OCI-LY1 (cell line): Measurements from ENCODE around the gene RPA1.

Experiments
- H2AFZ ChIP-seq: fragments of 200-600 bp; sonication (generic), shearing (Covaris generic); 2 replicates; pipeline ENCODE4 v1.6.0; 2014; ENCODE audit warnings: antibody characterized with exemption, mild to moderate bottlenecking, low read length
- H3F3A ChIP-seq: fragments of 200-600 bp; sonication (generic), shearing (Covaris generic); 2 replicates; pipeline ENCODE4 v1.6.0; 2014; ENCODE audit warnings: mild to moderate bottlenecking, antibody characterized with exemption, low read length, moderate library complexity; ENCODE audit not compliant: insufficient read depth
- H3K27ac ChIP-seq: fragments of 200-600 bp; sonication (generic); 2 replicates; pipeline ENCODE4 v1.5.1; 2014; ENCODE audit warnings: low read length, mixed run types, mild to moderate bottlenecking, low read depth; ENCODE audit not compliant: poor library complexity, severe bottlenecking
- H3K27me3 ChIP-seq: fragments of 200-600 bp; sonication (generic); 2 replicates; pipeline ENCODE4 v1.6.0; 2014; ENCODE audit warnings: antibody characterized with exemption, mild to moderate bottlenecking, low read length, moderate library complexity; ENCODE audit not compliant: insufficient read depth
- H3K36me3 ChIP-seq: fragments of 200-600 bp; sonication (generic); 2 replicates; pipeline ENCODE4 v1.6.1; 2014; ENCODE audit warnings: mild to moderate bottlenecking, antibody characterized with exemption, low read length, moderate library complexity, mixed read lengths; ENCODE audit not compliant: insufficient read depth
- H3K4me1 ChIP-seq: fragments of 200-600 bp; sonication (generic); 2 replicates; pipeline ENCODE4 v1.5.1; 2014; ENCODE audit warnings: mild to moderate bottlenecking, low read length, moderate library complexity; ENCODE audit not compliant: insufficient read depth, severe bottlenecking
- H3K4me2 ChIP-seq: fragments of 200-600 bp; sonication (generic), shearing (Covaris generic); 2 replicates; pipeline ENCODE4 v1.6.1; 2014; ENCODE audit warnings: low read length
- H3K4me3 ChIP-seq: fragments of 200-600 bp; sonication (generic); 2 replicates; pipeline ENCODE4 v1.5.1; 2014; ENCODE audit warnings: low read length, low read depth, mild to moderate bottlenecking, mixed read lengths; ENCODE audit not compliant: poor library complexity, severe bottlenecking
- H3K79me2 ChIP-seq: fragments of 200-600 bp; shearing (Covaris generic); 2 replicates; pipeline ENCODE4 v1.6.1; 2016; ENCODE audit warnings: mixed run types, low read length, mixed read lengths; ENCODE audit not compliant: insufficient read depth
- H3K9ac ChIP-seq: fragments of 200-600 bp; sonication (generic), shearing (Covaris generic); 2 replicates; pipeline ENCODE4 v1.6.1; 2014; ENCODE audit warnings: mild to moderate bottlenecking, low read length, mixed read lengths
- H3K9me2 ChIP-seq: fragments of 200-600 bp; sonication (generic), shearing (Covaris generic); 2 replicates; pipeline ENCODE4 v1.6.1; 2014; ENCODE audit warnings: low read depth, mild to moderate bottlenecking, low read length, mixed read lengths
- H3K9me3 ChIP-seq: fragments of 200-600 bp; shearing (Covaris generic); 2 replicates; pipeline ENCODE4 v1.6.1; 2014; ENCODE audit warnings: low read length, mixed read lengths
- H4K20me1 ChIP-seq: fragments of 200-600 bp; sonication (generic), shearing (Covaris generic); 2 replicates; pipeline ENCODE4 v1.6.0; 2016; ENCODE audit warnings: mild to moderate bottlenecking, low read length; ENCODE audit not compliant: insufficient read depth
- CTCF ChIP-seq: fragments of 200-600 bp; sonication (generic), shearing (Covaris generic); IDR thresholded peaks from 2 replicates; pipeline ENCODE4 v1.5.1; 2017; ENCODE audit warnings: mild to moderate bottlenecking, antibody characterized with exemption, low read length, moderate library complexity, mixed read lengths
- EZH2 ChIP-seq: fragments of 200-600 bp; sonication (generic), shearing (Covaris generic); IDR thresholded peaks from 2 replicates; pipeline ENCODE4 v1.8.0; 2017; ENCODE audit warnings: borderline replicate concordance, mixed run types, mild to moderate bottlenecking, antibody characterized with exemption, low read length, moderate library complexity, mixed read lengths

The RPA1 gene

GRCh38 chr17:1868090-1868489 is 38.3 kb downstream of the RPA1 start:
- no peaks in the 10 kb centered on the region for H3K9me3 ChIP-seq
- no peaks in the 10 kb centered on the region for H3K27me3 ChIP-seq
- no peak overlapping the region for H2AFZ ChIP-seq
- no peak overlapping the region for H3K4me3 ChIP-seq
- H3K79me2 ChIP-seq: no peaks in the 10 kb centered on the region
- H4K20me1 ChIP-seq: no peaks in the 10 kb centered on the region
- H3K9ac ChIP-seq: no peak overlapping the region
- TF ChIP-seq EZH2: no peak
- TF ChIP-seq CTCF: no peak
- H3K36me3 ChIP-seq: peaks cover 58% of the 10 kb centered on the region
- no peaks in the 10 kb centered on the region for H3K4me1 ChIP-seq
- peaks cover 7% of the 10 kb centered on the region; the same call in 1 of the 2 replicates for H3F3A ChIP-seq
- H3K9me2 ChIP-seq: no peaks in the 10 kb centered on the region
- no peak overlapping the region for H3K27ac ChIP-seq
- H3K4me2 ChIP-seq: no peak overlapping the region

- H3K4me1 ChIP-seq: no peaks in the 10 kb centered on the region
- no peaks in the 10 kb centered on the region for H3K9me2 ChIP-seq
- H4K20me1 ChIP-seq: no peaks in the 10 kb centered on the region
- no peak for TF ChIP-seq EZH2
- no peak for TF ChIP-seq CTCF
- no peak overlapping the region for H3K27ac ChIP-seq
- no peak overlapping the region for H3K9ac ChIP-seq
- no peaks in the 10 kb centered on the region for H3K79me2 ChIP-seq
- H3K9me3 ChIP-seq: no peaks in the 10 kb centered on the region
- H3K4me3 ChIP-seq: no peak overlapping the region
- no peak overlapping the region for H3K4me2 ChIP-seq
- H3K36me3 ChIP-seq: peaks cover 80% of the 10 kb centered on the region
- no peaks in the 10 kb centered on the region for H3K27me3 ChIP-seq
- H2AFZ ChIP-seq: no peak overlapping the region
- no peaks in the 10 kb centered on the region for H3F3A ChIP-seq
Observed at GRCh38 chr17:1870592-1870991, 40.8 kb downstream of the RPA1 start.

GRCh38 chr17:1871756-1872155 is 42.0 kb downstream of the RPA1 start:
- Histone ChIP-seq H3K9ac (no peak overlapping the region), H3F3A (no peaks in the 10 kb centered on the region), H3K79me2 (no peaks in the 10 kb centered on the region), H3K27me3 (no peaks in the 10 kb centered on the region), H3K4me2 (no peak overlapping the region), H2AFZ (no peak overlapping the region), H3K36me3 (peaks cover 87% of the 10 kb centered on the region), H3K4me3 (no peak overlapping the region), H3K27ac (no peak overlapping the region), H3K9me2 (no peaks in the 10 kb centered on the region), H4K20me1 (no peaks in the 10 kb centered on the region), H3K9me3 (no peaks in the 10 kb centered on the region), H3K4me1 (no peaks in the 10 kb centered on the region)
- TF ChIP-seq CTCF: no peak
- TF ChIP-seq EZH2: no peak
